Fibroblast of lung (primary cell): Measurements from ENCODE around the gene HAO1. TPM values are rescaled to one million over a fixed set of nuclear protein-coding genes. Genes with fewer than 3 reads are reported as not detected.

ENCODE experiments used
- DNase-seq, 2 donors: peaks; one replicate each; pipeline versions ENCODE4 v3.0.0 to v3.0.0-alpha.2; 2010; ENCODE audit warnings: low read depth in 2 of 2
- H2AFZ ChIP-seq: 2 replicates; pipeline ENCODE4 v1.5.1; 2012; ENCODE audit warnings: low read length, control low read depth, inconsistent platforms
- H3K27ac ChIP-seq: 2 replicates; pipeline ENCODE4 v1.5.1; 2011; ENCODE audit warnings: low read length, control low read depth; ENCODE audit not compliant: insufficient read depth
- H3K27me3 ChIP-seq: 2 replicates; pipeline ENCODE4 v1.5.1; 2011; ENCODE audit warnings: mild to moderate bottlenecking, low read length; ENCODE audit not compliant: control insufficient read depth, insufficient read depth
- H3K36me3 ChIP-seq: 2 replicates; pipeline ENCODE4 v1.5.1; 2011; ENCODE audit warnings: low read length; ENCODE audit not compliant: control insufficient read depth, insufficient read depth
- H3K4me1 ChIP-seq: 2 replicates; pipeline ENCODE4 v1.5.1; 2011; ENCODE audit warnings: low read length; ENCODE audit not compliant: control insufficient read depth, insufficient read depth; ENCODE audit errors: extremely low read depth
- H3K4me2 ChIP-seq: 2 replicates; pipeline ENCODE4 v1.5.1; 2011; ENCODE audit warnings: low read length, control low read depth; ENCODE audit not compliant: insufficient read depth; ENCODE audit errors: extremely low read depth
- H3K4me3 ChIP-seq, 4 experiments: fragments of 200-600 bp in 1 of 4; sonication (generic) in 1 of 4; replicated peaks in 1 of 4; 2 replicates each; pipeline ENCODE4 v1.5.1; 2011 to 2016; ENCODE audit warnings: low read length in 4 of 4, low read depth in 3 of 4, mild to moderate bottlenecking in 3 of 4, control low read depth in 2 of 4, inconsistent platforms in 1 of 4, mixed read lengths in 1 of 4; ENCODE audit not compliant: insufficient read depth in 1 of 4; ENCODE audit errors: control extremely low read depth in 1 of 4
- H3K79me2 ChIP-seq: 2 replicates; pipeline ENCODE4 v1.5.1; 2012; ENCODE audit warnings: mild to moderate bottlenecking, low read length, inconsistent platforms; ENCODE audit not compliant: control insufficient read depth, insufficient read depth
- H3K9ac ChIP-seq: 2 replicates; pipeline ENCODE4 v1.5.1; 2011; ENCODE audit warnings: mild to moderate bottlenecking, low read length, control low read depth; ENCODE audit not compliant: insufficient read depth
- H3K9me3 ChIP-seq: 2 replicates; pipeline ENCODE4 v1.5.1; 2012; ENCODE audit warnings: low read depth, low read length; ENCODE audit not compliant: control insufficient read depth, insufficient read depth
- H4K20me1 ChIP-seq: 2 replicates; pipeline ENCODE4 v1.5.1; 2011; ENCODE audit warnings: low read length; ENCODE audit not compliant: control insufficient read depth, insufficient read depth; ENCODE audit errors: extremely low read depth
- EZH2 ChIP-seq: IDR thresholded peaks from 2 replicates; pipeline ENCODE4 v1.5.1; 2012; ENCODE audit warnings: low read length, control low read depth, mild to moderate bottlenecking; ENCODE audit errors: missing control alignments
- polyA plus RNA-seq, 2 donors: library from polyadenylated mRNA; depleted of rRNA in 1 of 2; stranded (reverse) in 1 of 2; unstranded in 1 of 2; fragments of >200 nt; gene quantifications; 2 replicates each; pipeline ENCODE4 v1.2.1, GENCODE V29; 2011 to 2012; ENCODE audit warnings: missing spikeins in 1 of 2
- total RNA-seq: library from RNA; depleted of rRNA; stranded (reverse); fragments of >200 nt; gene quantifications from 2 replicates; pipeline ENCODE4 v1.2.1, GENCODE V29; 2014
- TF ChIP-seq, protein P1 (sequence below), 2 donors: IDR thresholded peaks in 1 of 2; conservative IDR thresholded peaks in 1 of 2; 1 replicate in 1 of 2; 2 replicates in 1 of 2; pipeline ENCODE4 v1.5.1; 2011 to 2012; ENCODE audit warnings: low read length in 2 of 2, control low read depth in 1 of 2, inconsistent platforms in 1 of 2, low read depth in 1 of 2, mild to moderate bottlenecking in 1 of 2

The HAO1 gene
- total and polyA plus RNA-seq, 2 donors (not counting 1 experiment from before 2014, with no cell fraction given) = not detected

DNA sequence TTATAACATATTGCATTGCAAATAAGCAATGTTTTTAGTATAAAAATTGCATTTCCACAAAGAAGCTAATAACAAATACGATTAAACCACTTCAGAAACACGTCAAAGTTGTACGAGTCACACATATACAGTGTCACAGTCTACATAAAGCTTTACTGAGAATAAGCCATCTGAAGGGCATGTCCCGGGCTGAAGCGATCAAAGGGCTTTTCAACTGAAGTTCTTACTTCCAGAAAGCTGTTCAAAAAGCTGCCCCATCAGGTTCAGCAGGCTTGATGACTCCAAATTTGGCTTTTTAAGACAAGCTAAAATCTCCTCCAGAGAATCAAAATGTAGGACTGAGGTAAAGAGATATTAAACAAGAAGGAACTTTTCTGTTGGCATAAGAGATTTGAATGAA is 37.5 kb upstream of the HAO1 start:
- Histone ChIP-seq H4K20me1 (no peaks in the 10 kb centered on the region), H3K36me3 (peaks cover 2% of the 10 kb centered on the region), H3K9me3 (no peaks in the 10 kb centered on the region), H3K9ac (no peak overlapping the region), H3K4me2 (no peak overlapping the region), H3K79me2 (no peaks in the 10 kb centered on the region), H2AFZ (no peak overlapping the region), H3K4me1 (no peaks in the 10 kb centered on the region), H3K4me3 (no peak overlapping the region), H3K27ac (no peak overlapping the region), H3K27me3 (no peaks in the 10 kb centered on the region)
- TF ChIP-seq, protein P1, sequence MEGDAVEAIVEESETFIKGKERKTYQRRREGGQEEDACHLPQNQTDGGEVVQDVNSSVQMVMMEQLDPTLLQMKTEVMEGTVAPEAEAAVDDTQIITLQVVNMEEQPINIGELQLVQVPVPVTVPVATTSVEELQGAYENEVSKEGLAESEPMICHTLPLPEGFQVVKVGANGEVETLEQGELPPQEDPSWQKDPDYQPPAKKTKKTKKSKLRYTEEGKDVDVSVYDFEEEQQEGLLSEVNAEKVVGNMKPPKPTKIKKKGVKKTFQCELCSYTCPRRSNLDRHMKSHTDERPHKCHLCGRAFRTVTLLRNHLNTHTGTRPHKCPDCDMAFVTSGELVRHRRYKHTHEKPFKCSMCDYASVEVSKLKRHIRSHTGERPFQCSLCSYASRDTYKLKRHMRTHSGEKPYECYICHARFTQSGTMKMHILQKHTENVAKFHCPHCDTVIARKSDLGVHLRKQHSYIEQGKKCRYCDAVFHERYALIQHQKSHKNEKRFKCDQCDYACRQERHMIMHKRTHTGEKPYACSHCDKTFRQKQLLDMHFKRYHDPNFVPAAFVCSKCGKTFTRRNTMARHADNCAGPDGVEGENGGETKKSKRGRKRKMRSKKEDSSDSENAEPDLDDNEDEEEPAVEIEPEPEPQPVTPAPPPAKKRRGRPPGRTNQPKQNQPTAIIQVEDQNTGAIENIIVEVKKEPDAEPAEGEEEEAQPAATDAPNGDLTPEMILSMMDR (conservative IDR thresholded peaks at IDR 0.05 in 1 of 2, IDR thresholded peaks at IDR 0.05 in 1 of 2; ENCODE audit: low read depth in 1 of 2, low read length in 2 of 2) = no peak
- no peak for TF ChIP-seq EZH2
- DNase-seq = no peak

DNA sequence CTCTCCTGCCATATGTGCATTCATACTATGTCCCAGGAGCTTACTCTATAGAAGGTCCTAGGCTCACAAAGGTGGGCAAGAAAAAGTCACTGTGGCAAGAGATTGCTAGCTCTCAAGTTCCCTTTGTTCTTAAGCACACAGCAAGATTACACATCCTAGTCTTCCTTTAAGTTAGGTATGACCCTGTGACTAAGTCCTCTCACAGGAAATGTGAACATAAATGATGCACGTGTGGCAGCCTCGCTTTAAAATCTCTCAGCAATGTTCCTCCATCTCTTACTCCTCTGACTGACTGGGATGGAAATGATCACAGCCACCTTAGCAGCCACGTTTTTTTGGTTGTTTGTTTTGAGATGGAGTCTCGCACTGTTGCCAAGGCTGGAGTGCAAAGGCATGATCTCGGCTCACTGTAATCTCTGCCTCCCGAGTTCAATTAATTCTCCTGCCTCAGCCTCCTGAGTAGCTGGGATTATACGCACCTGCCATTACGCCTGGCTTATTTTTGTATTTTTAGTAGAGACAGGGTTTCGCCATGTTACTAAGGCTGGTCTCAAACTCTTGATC is 35.7 kb upstream of the HAO1 start:
- Histone ChIP-seq H3K36me3 (no peaks in the 10 kb centered on the region), H4K20me1 (no peaks in the 10 kb centered on the region), H3K9me3 (no peaks in the 10 kb centered on the region), H2AFZ (no peak overlapping the region), H3K4me2 (no peak overlapping the region), H3K9ac (no peak overlapping the region), H3K4me3 (no peak overlapping the region), H3K4me1 (no peaks in the 10 kb centered on the region), H3K27me3 (no peaks in the 10 kb centered on the region), H3K27ac (no peak overlapping the region), H3K79me2 (no peaks in the 10 kb centered on the region)
- TF ChIP-seq EZH2 = no peak
- TF ChIP-seq, protein P1 (conservative IDR thresholded peaks at IDR 0.05 in 1 of 2, IDR thresholded peaks at IDR 0.05 in 1 of 2; ENCODE audit: low read depth in 1 of 2, low read length in 2 of 2) = no peak
- no peak for DNase-seq

DNA sequence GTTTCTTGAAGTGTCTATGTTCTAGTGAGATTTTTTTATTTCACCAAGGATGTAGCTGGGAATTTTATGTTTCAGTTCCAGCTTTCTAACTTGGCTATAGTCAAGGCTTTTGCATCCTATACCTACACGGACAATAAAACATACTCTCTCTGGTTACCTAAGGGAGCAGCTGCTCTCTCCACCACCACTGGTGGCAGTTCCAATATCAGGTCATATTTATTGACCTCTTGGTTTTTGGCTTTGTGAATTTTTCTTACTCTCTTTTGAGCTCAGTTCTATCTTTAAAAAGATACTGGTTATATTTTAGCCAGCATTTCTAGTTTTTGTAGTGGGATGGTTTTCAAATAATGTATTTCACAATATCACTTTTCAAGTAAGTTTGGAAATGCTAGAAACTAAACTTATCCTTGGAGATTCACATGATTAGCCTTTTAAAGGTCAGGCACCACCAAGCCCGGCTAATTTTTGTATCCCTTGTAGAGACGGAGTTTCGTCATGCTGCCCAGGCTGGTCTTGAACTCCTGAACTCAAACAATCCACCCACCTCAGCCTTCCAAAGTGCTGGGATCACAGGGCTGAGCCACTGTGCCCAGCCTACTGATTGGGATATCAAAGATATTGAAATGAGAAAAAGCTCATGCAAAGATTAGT is 34.7 kb upstream of the HAO1 start:
- Histone ChIP-seq H3K4me3 (no peak overlapping the region), H3K9ac (no peak overlapping the region), H2AFZ (no peak overlapping the region), H3K4me1 (no peaks in the 10 kb centered on the region), H4K20me1 (no peaks in the 10 kb centered on the region), H3K36me3 (no peaks in the 10 kb centered on the region), H3K27me3 (no peaks in the 10 kb centered on the region), H3K9me3 (no peaks in the 10 kb centered on the region), H3K79me2 (no peaks in the 10 kb centered on the region), H3K4me2 (no peak overlapping the region), H3K27ac (no peak overlapping the region)
- DNase-seq = no peak
- no peak for TF ChIP-seq EZH2
- TF ChIP-seq, protein P1 (conservative IDR thresholded peaks at IDR 0.05 in 1 of 2, IDR thresholded peaks at IDR 0.05 in 1 of 2; ENCODE audit: low read depth in 1 of 2, low read length in 2 of 2) = no peak
